Fibroblast of lung (primary cell): ENCODE results near the gene MEIS2. TPM values are rescaled to one million over a fixed set of nuclear protein-coding genes. Genes with fewer than 3 reads are reported as not detected.

Source experiments
- DNase-seq, 2 donors: peaks; one replicate each; pipeline versions ENCODE4 v3.0.0 to v3.0.0-alpha.2; 2010; ENCODE audit warnings: low read depth in 2 of 2
- H2AFZ ChIP-seq: 2 replicates; pipeline ENCODE4 v1.5.1; 2012; ENCODE audit warnings: low read length, control low read depth, inconsistent platforms
- H3K27ac ChIP-seq: 2 replicates; pipeline ENCODE4 v1.5.1; 2011; ENCODE audit warnings: low read length, control low read depth; ENCODE audit not compliant: insufficient read depth
- H3K27me3 ChIP-seq: 2 replicates; pipeline ENCODE4 v1.5.1; 2011; ENCODE audit warnings: mild to moderate bottlenecking, low read length; ENCODE audit not compliant: control insufficient read depth, insufficient read depth
- H3K36me3 ChIP-seq: 2 replicates; pipeline ENCODE4 v1.5.1; 2011; ENCODE audit warnings: low read length; ENCODE audit not compliant: control insufficient read depth, insufficient read depth
- H3K4me1 ChIP-seq: 2 replicates; pipeline ENCODE4 v1.5.1; 2011; ENCODE audit warnings: low read length; ENCODE audit not compliant: control insufficient read depth, insufficient read depth; ENCODE audit errors: extremely low read depth
- H3K4me2 ChIP-seq: 2 replicates; pipeline ENCODE4 v1.5.1; 2011; ENCODE audit warnings: low read length, control low read depth; ENCODE audit not compliant: insufficient read depth; ENCODE audit errors: extremely low read depth
- H3K4me3 ChIP-seq, 4 experiments: fragments of 200-600 bp in 1 of 4; sonication (generic) in 1 of 4; replicated peaks in 1 of 4; 2 replicates each; pipeline ENCODE4 v1.5.1; 2011 to 2016; ENCODE audit warnings: low read length in 4 of 4, low read depth in 3 of 4, mild to moderate bottlenecking in 3 of 4, control low read depth in 2 of 4, inconsistent platforms in 1 of 4, mixed read lengths in 1 of 4; ENCODE audit not compliant: insufficient read depth in 1 of 4; ENCODE audit errors: control extremely low read depth in 1 of 4
- H3K79me2 ChIP-seq: 2 replicates; pipeline ENCODE4 v1.5.1; 2012; ENCODE audit warnings: mild to moderate bottlenecking, low read length, inconsistent platforms; ENCODE audit not compliant: control insufficient read depth, insufficient read depth
- H3K9ac ChIP-seq: 2 replicates; pipeline ENCODE4 v1.5.1; 2011; ENCODE audit warnings: mild to moderate bottlenecking, low read length, control low read depth; ENCODE audit not compliant: insufficient read depth
- H3K9me3 ChIP-seq: 2 replicates; pipeline ENCODE4 v1.5.1; 2012; ENCODE audit warnings: low read depth, low read length; ENCODE audit not compliant: control insufficient read depth, insufficient read depth
- H4K20me1 ChIP-seq: 2 replicates; pipeline ENCODE4 v1.5.1; 2011; ENCODE audit warnings: low read length; ENCODE audit not compliant: control insufficient read depth, insufficient read depth; ENCODE audit errors: extremely low read depth
- CTCF ChIP-seq, 2 donors: IDR thresholded peaks in 1 of 2; conservative IDR thresholded peaks in 1 of 2; 1 replicate in 1 of 2; 2 replicates in 1 of 2; pipeline ENCODE4 v1.5.1; 2011 to 2012; ENCODE audit warnings: low read length in 2 of 2, control low read depth in 1 of 2, inconsistent platforms in 1 of 2, low read depth in 1 of 2, mild to moderate bottlenecking in 1 of 2
- EZH2 ChIP-seq: IDR thresholded peaks from 2 replicates; pipeline ENCODE4 v1.5.1; 2012; ENCODE audit warnings: low read length, control low read depth, mild to moderate bottlenecking; ENCODE audit errors: missing control alignments
- polyA plus RNA-seq, 2 donors: library from polyadenylated mRNA; depleted of rRNA in 1 of 2; stranded (reverse) in 1 of 2; unstranded in 1 of 2; fragments of >200 nt; gene quantifications; 2 replicates each; pipeline ENCODE4 v1.2.1, GENCODE V29; 2011 to 2012; ENCODE audit warnings: missing spikeins in 1 of 2
- total RNA-seq: library from RNA; depleted of rRNA; stranded (reverse); fragments of >200 nt; gene quantifications from 2 replicates; pipeline ENCODE4 v1.2.1, GENCODE V29; 2014

The MEIS2 gene
- total and polyA plus RNA-seq, 2 donors (not counting 1 experiment from before 2014, with no cell fraction given) = 31.0 to 37.1 TPM

GRCh38 chr15:37097144-37097919 lies 3.0 kb downstream of the MEIS2 start:
- Histone ChIP-seq H2AFZ (peak overlapping the region; percentile 37), H3K9me3 (no peaks in the 10 kb centered on the region), H3K9ac (peak overlapping the region; percentile 81), H3K79me2 (peaks cover 60% of the 10 kb centered on the region), H3K27ac (peak overlapping the region; percentile 91), H3K4me1 (no peaks in the 10 kb centered on the region), H3K4me2 (peak overlapping the region; percentile 91), H4K20me1 (no peaks in the 10 kb centered on the region), H3K27me3 (no peaks in the 10 kb centered on the region), H3K36me3 (peaks cover 8% of the 10 kb centered on the region), H3K4me3 (peak overlapping the region; percentile 84 to 98 (median 95))
- TF ChIP-seq CTCF (conservative IDR thresholded peaks at IDR 0.05 in 1 of 2, IDR thresholded peaks at IDR 0.05 in 1 of 2; ENCODE audit: low read depth in 1 of 2, low read length in 2 of 2) (no peak), EZH2 (no peak)
- peak in 1 of 2 donors; percentile 32 for DNase-seq

- H3K27me3 ChIP-seq = no peaks in the 10 kb centered on the region
- H3K36me3 ChIP-seq = peaks cover 8% of the 10 kb centered on the region
- H2AFZ ChIP-seq = no peak overlapping the region
- H3K79me2 ChIP-seq = peaks cover 66% of the 10 kb centered on the region
- no peak for DNase-seq
- no peak overlapping the region for H3K9ac ChIP-seq
- H3K27ac ChIP-seq = no peak overlapping the region
- H3K4me1 ChIP-seq = no peaks in the 10 kb centered on the region
- no peaks in the 10 kb centered on the region for H4K20me1 ChIP-seq
- no peak for TF ChIP-seq CTCF (conservative IDR thresholded peaks at IDR 0.05 in 1 of 2, IDR thresholded peaks at IDR 0.05 in 1 of 2; ENCODE audit: low read depth in 1 of 2, low read length in 2 of 2)
- H3K4me2 ChIP-seq = peak overlapping the region; percentile 91
- peak overlapping the region; percentile 84 to 98 (median 95) for H3K4me3 ChIP-seq
- H3K9me3 ChIP-seq = no peaks in the 10 kb centered on the region
Measured at GRCh38 chr15:37096558-37097143, 3.7 kb downstream of the MEIS2 start.

- H3K4me3 ChIP-seq = peak overlapping the region in 1 of 4 experiments; percentile 98
- H3K27ac ChIP-seq = no peak overlapping the region
- H3K27me3 ChIP-seq = no peaks in the 10 kb centered on the region
- H3K36me3 ChIP-seq = peaks cover 8% of the 10 kb centered on the region
- H3K9me3 ChIP-seq = no peaks in the 10 kb centered on the region
- no peak overlapping the region for H3K9ac ChIP-seq
- no peak overlapping the region for H3K4me2 ChIP-seq
- H2AFZ ChIP-seq = no peak overlapping the region
- no peaks in the 10 kb centered on the region for H4K20me1 ChIP-seq
- TF ChIP-seq CTCF (conservative IDR thresholded peaks at IDR 0.05 in 1 of 2, IDR thresholded peaks at IDR 0.05 in 1 of 2; ENCODE audit: low read depth in 1 of 2, low read length in 2 of 2) (no peak), EZH2 (no peak)
- no peaks in the 10 kb centered on the region for H3K4me1 ChIP-seq
- H3K79me2 ChIP-seq = peaks cover 73% of the 10 kb centered on the region
- DNase-seq = no peak
Measured at GRCh38 chr15:37095770-37096557, 4.4 kb downstream of the MEIS2 start.
